GM19467 (cell line): ENCODE data around the gene GATA5.

Experiments used
- ATAC-seq: cut with Tn5 transposase; IDR thresholded peaks from one replicate; pipeline ENCODE4 v1.9.1; 2021; ENCODE audit warnings: mild to moderate bottlenecking, moderate library complexity; ENCODE audit not compliant: unreplicated experiment

Gene GATA5

GRCh38 chr20:62488470-62488869 is 12.7 kb upstream of the GATA5 start:
- no peak for ATAC-seq

GRCh38 chr20:62487561-62488354 is 12.0 kb upstream of the GATA5 start:
- no peak for ATAC-seq

GRCh38 chr20:62487118-62487517 is 11.3 kb upstream of the GATA5 start:
- no peak for ATAC-seq

GRCh38 chr20:62486484-62486883 is 10.7 kb upstream of the GATA5 start:
- no peak for ATAC-seq

- no peak for ATAC-seq
Observed at GRCh38 chr20:62485701-62486089, 9.9 kb upstream of the GATA5 start.

GRCh38 chr20:62485062-62485700 is 9.4 kb upstream of the GATA5 start:
- no peak for ATAC-seq

GRCh38 chr20:62484478-62484877 is 8.7 kb upstream of the GATA5 start:
- ATAC-seq = no peak

GRCh38 chr20:62483613-62484458 is 8.0 kb upstream of the GATA5 start:
- no peak for ATAC-seq

- ATAC-seq = no peak
Observed at GRCh38 chr20:62482974-62483373, 7.2 kb upstream of the GATA5 start.

- no peak for ATAC-seq
Observed at GRCh38 chr20:62482146-62482809, 6.5 kb upstream of the GATA5 start.

- no peak for ATAC-seq
Observed at GRCh38 chr20:62481425-62482145, 5.8 kb upstream of the GATA5 start.

GRCh38 chr20:62480318-62480717 is 4.5 kb upstream of the GATA5 start:
- no peak for ATAC-seq

- no peak for ATAC-seq
Observed at GRCh38 chr20:62479656-62480055, 3.9 kb upstream of the GATA5 start.

- no peak for ATAC-seq
Observed at GRCh38 chr20:62479156-62479555, 3.4 kb upstream of the GATA5 start.

- no peak for ATAC-seq
Observed at GRCh38 chr20:62477669-62478455, 2.1 kb upstream of the GATA5 start.

- no peak for ATAC-seq
Observed at GRCh38 chr20:62476056-62476838, 452 bp upstream of the GATA5 start.

- ATAC-seq = no peak
Observed at GRCh38 chr20:62475027-62475771, 596 bp downstream of the GATA5 start.

- no peak for ATAC-seq
Observed at GRCh38 chr20:62474604-62475026, 1.2 kb downstream of the GATA5 start.
